Occipital lobe (tissue), 2 donors: Measurements from ENCODE around the gene URB2. TPM values are rescaled to one million over a fixed set of nuclear protein-coding genes. Genes with fewer than 3 reads are reported as not detected.
"Not testable (repeated sequence)": the region's sequence is repeated elsewhere in the genome, so short reads cannot be mapped to it uniquely, and the experiment has no call there.

ENCODE experiments used
- DNase-seq: peaks from one replicate; lab custom pipeline; 2025; lab: John Stamatoyannopoulos, UW
- total RNA-seq: library from RNA; depleted of rRNA; stranded (reverse); fragments of >200 nt; gene quantifications from one replicate; pipeline ENCODE4 v1.2.3, GENCODE V29; 2014

URB2 gene
- 13.1 TPM for total RNA-seq

DNA sequence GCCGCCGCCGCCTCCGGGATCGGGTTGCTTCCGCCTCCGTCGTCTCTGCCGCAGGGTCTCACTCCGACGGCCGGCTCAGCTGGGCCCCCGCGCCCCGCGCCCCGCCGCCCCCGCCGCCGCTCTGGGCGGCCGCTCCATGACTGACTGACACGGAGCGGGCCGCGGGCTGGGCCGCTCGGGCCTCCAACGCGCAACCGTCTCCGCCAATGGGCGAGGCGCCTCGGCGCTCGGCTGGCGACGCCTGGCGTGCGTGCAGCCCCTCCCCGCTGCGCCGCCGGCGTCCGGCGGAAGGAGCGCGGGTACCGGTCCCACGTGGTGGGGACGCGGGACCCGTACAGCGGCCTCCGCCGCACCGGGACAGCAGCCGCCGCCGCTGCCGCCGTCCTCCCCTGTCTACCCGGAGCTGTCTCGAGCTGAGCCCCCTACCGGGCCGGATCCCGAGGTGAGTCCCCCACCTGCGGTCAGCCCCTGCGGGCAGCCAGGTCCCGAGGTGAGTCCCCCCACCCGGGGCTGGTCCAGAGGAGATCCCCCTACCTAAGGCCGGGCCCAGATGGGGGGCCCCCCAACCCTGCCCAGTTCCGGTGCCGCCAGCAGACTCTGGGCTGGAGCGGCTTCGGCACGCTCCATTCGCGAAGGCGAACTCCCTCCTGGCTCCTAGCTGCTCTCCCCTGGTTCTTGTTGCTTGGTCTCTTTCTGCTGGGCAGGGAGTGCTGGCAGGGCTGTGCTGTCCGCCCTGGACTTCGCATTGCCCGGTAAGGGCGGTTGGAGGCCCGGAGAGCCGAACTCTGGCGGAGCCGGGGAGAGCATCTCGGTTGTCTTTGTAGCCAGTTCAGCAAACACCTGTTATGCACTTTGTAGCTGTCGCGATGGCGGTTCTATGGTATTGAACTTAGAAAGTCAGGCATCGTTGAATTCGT, at the start of gene URB2, which contains the start of gene TAF5L:
Gene URB2 (plus strand): TSS at position 333 of the 917 bp plus-strand sequence. CDS start 1,387 bp downstream, outside the sequence.
Gene TAF5L (minus strand): TSS at position 208 of the 917 bp plus-strand sequence. CDS start 11,640 bp downstream, outside the sequence.
- DNase-seq, result peak; percentile 87

DNA sequence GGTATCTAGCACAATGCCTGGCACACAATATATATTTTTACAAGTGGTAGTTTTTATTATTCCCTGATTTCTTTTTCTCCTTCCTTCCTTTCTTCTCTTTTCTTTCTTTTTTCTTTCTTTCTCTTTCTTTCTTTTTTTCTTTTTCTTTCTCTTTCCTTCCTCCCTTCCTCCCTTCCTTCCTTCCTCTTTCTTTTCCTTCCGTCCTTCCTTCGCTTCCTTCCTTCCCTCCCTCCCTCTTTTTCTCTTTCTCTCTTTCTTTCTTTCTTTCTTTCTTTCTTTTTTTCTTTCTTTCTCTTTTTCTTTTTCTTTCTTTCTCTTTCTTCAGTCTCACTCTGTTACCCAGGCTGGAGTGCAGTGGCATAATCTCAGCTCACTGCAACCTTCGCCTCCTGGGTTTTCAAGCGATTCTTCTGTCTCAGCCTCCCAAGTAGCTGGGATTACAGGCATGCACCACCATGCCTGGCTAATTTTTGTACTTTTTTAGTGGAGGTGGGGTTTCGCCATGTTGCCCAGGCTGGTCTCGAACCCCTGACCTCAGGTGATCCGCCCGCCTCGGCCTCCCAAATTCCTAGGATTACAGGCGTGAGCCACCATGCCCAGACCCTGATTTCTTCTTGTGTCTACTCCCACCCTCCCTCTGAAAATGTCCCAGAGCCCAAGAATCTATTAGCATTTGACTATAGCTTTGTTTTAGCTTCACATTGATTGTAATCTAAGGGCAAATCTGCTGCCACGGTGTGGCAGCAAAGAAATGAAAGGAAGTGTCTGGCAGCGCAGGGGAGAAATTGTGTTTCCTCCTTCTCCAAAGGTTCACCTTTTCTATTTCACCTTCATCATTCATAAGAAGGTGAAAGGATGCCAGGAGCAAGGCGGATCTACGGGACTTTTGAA, 47.6 kb upstream of the URB2 start:
- DNase-seq, result no peak

DNA sequence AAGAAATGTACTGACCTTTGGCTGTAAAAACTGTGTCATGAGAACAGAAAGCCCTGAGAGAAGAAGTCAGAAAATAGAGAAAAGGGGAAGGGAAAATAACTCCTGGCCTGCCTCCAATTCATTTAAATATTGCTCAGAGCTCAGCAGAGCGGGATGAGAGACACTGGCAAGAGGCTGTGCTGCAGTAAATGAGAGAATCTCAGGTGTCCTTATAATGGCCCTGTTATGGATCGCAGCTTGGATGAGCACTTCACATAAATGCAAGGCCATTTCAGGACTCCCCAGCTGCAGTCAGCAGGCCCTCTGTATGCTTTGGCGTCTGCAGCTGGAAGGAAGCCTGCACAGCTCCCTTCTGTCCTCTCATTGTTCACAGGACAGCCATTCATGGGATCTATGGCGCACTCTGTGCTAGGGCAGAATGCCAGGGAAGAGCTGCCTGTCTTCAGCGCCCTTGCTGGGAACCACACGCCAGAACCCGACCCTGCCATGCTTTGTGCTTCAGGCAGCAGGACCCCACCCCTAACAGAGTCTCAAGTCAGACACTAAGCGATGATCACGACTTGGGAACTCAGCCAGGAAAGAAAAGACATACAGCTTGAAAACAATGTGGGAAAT, 46.9 kb upstream of the URB2 start:
- peak; percentile 83 for DNase-seq

DNA sequence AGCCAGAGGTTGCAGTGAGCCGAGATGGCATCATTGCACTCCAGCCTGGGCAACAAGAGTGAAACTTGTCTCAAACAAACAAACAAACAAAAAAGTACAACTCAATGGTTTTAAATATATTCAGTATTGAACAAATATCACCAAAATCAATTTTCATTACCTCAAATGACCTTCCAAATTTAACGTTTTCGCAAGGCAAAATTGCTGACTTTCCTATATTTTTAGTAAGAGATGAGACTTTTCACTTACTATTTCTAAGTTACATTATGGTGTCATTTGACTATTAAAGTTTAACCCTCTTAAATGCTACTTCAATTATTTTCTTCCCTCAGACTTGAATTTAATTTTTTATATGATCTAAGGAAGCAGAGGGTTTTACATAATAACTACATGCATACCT, 44.6 kb upstream of the URB2 start:
- DNase-seq, result no peak

DNA sequence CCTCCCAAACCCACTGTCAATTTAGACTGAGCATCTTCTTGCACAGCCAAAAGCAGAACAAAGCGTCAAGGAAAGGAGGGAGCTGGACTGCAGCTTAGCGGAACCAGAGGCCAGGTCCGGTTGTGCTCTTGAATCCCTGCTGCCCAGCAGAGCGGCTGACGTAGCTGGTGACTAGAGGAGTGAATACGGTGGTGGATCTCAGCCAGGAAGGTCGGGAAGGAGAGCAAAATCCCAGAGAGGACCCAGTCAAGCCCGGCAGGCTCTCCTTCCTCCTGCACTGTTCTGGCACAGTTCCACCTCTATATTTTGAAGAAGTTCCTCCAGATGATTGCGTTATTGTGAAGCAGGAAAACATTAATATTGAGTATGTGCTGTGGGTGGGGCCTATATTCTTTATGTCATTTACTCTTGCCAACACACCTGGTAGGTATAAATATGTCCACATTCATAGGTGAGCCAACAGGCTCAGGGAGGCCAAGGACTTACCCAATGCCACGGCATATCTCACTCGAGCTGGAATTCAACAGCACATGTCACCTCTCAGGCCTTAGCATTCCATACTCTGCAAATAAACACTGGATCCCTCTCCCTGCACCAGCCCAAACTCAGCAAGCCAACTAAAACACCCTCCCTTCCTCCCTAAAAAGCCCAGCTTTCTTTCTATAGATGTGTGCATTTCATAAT, 43.9 kb upstream of the URB2 start:
- DNase-seq, result no peak

DNA sequence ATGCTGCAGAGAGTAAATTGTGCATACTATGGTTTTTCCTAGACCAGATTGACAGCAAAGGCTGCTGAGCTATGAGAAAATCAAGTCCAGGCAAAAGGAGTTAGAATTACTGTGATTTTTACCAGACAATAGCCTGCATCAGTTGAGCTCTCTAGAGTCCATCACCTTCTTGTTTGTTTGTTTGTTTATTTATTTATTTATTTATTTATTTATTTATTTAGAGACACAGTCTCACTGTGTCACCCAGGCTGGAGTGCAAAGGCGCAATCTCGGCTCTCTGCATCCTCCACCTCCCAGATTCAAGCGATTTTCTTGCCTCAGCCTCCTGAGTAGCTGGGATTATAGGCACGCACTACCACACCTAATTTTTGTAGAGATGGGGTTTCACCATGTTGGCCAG, 43.3 kb upstream of the URB2 start:
- DNase-seq, result no peak

DNA sequence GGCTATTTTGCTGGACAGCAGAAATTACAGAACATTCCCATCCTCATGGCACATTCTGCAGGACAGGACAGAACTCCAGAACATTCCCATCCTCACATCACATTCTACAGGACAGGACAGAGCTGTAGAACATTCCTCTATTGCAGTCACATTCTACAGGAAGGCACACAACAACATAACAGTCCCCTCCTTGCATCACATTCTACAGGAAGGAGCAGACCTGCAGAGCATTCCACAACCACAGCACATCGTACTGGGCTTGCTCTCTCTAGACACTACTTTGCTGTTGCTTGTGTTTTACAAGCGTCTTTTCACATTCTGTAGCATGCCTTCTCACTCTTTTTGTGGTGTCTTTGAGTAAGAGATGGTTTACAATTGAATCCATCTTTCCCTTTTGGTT, 40.7 kb upstream of the URB2 start:
- DNase-seq, result no peak

DNA sequence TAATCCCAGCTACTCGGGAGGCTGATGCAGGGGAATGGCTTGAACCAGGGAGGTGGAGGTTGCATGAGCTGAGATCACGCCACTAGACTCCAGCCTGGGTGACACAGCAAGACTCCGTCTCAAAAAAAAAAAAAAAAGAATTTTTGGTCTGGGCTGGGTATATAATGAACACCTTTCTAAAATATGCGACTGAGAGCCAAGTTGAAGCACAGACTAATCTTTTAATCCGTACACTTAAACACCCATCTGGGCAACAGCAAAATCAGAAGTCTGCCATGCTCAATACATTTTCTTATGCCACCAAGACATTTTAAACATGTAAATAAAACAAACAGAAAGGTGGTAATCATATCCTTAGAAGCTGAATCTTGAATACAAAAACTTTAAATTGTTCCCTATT, 35.9 kb upstream of the URB2 start:
- no peak for DNase-seq

DNA sequence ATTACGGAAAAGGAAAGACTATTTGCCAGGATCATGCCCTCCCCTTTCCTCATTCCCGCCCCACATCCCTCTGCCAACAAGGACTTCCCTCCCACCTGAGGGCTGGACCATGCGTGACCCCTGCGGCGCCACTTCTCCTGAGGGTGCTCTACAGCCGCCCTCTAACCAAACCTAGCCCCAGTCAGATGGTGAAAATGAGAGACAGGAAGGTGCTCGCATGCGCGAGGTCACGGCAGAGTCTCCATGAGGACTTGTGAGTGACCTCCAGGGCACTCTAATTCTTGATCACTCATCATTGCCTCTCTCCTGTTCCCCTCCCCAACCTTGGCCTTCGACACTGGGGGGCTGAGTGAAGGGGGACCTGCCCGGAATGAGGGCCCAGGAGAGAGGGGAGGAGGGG, 32.2 kb upstream of the URB2 start:
- no peak for DNase-seq

DNA sequence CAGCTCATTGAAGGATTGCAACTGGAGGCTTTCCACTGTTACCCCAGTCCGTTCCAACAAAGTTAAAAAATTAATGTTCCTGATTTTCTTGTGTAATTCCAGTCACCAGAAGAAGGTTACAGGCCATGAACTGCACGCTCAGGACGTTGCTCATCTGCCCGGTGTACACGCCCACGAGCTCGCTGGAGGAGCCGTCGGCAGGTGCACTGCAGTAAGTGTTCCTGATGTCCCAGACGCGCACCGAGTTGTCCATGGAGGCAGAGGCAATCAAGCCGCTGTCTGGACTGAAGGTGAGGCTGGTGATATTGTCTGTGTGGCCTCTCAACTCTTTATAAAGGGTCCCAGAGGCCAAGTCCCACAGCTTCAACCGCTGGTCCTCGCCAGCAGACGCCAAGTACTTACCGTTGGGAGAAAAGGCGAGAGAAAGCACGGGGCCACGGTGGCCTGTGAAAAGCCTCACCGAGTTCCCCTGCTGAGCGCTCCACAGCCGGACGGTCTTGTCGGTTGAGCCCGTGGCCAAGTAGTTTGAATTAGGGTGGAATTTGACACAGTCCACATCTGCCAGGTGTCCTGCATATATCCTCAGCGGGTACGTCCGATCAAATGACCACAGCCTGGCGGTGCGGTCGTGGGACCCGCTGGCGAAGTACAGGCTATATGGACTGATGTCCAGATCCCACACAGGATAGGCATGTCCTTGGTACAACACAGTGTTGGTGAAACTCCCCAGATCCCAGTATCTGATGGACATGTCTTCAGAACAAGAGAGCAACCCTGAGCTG, 31.6 kb upstream of the URB2 start:
- DNase-seq, result no peak

DNA sequence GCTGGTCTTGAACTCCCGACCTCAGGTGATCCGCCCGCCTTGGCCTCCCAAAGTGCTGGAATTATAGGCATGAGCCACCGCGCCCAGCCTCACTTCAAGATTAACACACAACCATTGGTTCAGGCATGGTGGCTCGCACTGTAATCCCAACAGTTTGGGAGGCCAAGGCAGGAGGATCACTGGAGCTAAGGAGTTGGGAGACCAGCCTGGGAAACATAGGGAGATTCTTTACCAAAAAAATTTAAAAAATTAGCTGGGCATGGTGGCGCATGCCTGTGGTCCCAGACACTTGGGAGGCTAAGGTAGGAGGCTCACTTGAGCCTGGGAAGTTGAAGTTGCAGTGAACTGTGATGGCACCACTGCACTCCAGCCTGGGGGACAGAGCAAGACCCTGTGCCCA, 30.2 kb upstream of the URB2 start:
- not testable (repeated sequence) for DNase-seq

DNA sequence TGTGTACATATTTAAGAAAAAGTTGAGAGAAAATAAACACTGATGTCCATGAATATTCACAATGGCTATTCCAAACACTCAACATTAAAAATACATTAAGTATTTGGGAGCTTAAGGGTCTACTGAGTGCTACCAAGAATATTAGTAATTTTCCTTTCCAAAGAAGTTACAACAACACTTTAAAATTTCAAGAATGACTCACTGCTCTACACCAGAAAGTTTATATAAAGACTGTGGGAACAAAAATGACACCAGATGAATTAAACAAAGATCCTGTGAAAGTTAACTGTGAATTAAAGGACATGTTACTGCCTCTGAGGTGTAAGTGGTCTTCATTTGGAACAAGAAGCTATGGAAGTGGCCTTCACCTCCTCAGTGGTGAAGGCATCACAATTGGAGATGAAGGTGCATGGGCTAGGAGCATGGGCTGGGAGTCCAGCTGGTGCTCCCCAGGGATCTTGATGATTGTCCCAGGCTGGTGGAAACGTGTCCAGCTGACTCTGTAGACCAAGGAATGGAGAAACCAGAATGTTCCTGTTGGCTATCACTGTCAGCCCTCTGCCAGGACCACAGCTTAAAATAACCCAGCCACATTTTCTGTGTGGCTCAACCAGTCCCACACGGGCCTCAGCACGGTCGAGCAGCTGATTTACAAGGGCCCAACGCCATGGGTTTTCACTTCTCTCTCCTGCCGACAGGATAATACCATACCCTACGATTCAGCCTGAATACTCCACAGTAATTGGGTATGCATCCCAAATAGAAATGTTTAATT, 28.9 kb upstream of the URB2 start:
- no peak for DNase-seq

DNA sequence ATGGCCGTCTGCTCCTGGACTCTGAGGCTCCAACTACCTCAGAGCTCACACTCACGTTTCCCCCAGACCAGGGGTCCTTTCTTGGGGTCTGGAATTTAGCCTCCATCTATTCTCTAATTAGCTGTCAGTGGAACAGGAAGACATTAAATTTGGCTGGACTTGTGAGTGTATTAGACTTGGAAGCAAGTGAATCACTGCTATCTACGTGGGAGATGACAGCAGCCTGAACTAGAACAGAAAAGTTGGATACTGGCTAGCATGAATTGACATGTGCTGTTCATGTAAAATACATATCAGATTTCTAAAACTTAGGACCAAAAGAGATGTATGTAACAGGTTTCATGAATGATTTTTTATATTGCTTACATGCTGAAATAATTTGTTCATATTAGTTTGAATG, 28.2 kb upstream of the URB2 start:
- DNase-seq, result no peak

DNA sequence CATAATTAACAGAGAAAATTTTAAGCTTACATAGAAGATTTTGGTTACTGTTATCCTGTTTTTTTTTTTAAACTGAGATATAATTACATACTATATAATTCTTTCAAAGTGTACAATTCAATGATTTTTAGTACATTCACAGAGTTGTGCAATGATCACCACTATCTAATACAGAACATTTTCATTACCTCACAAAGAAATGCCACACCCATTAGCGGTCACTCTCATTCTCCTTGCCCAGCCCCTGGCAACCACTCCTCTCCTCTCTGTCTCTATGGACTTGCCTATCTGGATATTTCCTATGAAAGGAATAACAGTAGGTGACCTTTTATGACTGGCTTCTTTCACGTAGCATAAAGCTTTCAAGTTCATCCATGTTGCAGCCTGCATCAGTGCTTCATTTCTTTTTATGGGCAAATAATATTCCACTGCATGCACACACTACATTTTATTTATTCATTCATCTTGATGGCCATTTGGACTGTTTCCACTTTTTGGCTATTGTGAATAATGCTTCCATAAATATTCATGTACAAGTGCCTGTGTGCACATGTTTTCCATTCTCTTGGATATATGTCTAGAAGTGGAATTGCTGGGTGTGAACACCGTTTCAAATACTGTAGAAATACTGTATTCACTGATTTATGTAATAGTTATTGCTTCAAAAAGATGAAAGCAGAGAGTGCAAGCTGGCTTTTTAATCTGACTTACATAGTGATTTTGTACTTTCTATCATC, 26.7 kb upstream of the URB2 start:
- no peak for DNase-seq

DNA sequence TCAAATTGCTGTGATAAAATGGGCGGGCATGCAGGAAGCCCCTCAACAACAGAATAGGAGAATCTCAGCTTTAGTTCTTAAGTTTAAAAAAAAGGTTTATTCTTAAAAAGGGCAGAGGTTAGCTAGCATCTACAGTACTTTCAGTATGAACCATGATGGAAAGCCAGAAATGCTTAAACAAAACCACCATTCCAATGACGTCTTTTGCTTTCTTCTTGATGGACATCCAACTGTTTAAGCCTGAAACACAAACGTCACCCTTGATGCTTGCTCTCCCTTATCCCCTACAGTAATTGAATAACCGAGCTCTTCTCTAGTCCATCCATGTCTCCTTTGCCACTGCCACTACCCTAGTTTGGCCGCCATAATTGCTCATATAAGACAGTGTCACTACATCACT, 25.8 kb upstream of the URB2 start:
- DNase-seq, result no peak

DNA sequence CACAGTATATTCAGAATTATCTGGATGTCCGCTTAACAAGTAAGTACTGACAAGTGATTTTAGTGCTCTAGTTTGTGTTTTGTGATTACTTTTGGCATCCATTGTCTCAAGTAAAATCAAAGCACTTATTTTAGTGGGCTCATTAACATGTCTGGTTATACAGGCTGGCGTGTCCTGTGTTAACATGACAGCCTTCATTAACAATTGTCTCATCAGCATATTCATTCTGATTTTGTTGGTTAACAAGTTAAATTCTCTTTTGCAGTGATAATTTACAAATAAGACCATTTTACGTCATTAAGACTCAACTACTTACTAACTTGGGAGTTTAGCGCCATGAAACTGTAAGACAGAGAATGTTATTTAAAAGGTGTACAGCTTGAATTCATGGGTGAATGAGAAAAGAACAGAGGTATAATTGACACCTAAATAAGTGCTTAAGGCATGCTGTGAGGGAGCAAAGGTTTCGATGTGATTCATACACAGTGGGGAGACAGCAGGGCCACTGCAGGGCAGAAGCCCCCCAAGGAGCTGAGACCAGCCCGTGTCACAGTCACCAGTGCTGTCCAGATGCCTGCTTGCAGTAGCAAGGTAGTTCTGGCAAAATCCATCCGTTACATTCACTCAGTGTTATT, 22.6 kb upstream of the URB2 start:
- DNase-seq, result no peak

DNA sequence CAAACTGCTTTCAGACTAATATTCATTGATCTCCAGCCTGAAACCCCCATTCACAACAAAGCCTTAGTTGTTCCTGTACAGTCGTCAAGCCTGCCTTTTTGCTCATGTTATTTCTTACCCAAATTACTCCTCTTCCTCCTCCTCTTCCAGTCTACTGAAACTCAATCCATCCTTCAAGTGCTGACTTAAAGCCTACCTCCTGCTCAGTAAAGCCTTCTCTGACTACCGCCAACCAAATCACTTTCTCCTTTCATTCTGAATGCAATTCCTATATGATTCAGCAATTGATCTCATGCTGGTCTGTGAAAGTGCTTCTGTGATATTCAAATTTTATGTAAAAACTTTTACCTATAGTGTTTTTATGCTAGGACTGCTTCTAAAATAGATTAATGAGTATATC, 18.7 kb upstream of the URB2 start:
- DNase-seq, result no peak

DNA sequence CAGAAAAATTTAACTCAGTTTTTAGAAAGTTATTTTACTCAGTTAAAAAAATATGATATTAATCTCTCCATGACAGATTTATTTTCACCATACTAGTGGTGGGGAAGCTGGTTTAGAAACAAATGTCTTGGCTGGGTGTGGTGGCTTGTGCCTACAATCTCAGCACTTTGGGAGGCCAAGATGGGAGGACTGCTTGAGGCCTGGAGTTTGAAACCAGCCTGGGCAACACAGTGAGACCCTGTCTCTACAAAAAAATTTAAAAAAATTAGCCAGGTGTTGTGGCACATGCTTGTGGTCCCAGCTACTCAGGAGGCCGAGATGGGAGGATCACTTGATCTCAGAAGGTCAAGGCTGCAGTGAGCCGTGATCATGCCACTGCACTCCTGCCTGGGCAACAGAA, 17.5 kb upstream of the URB2 start:
- no peak for DNase-seq
